ELF-1 (cell line): ENCODE measurements around the gene SCPEP1.

Source experiments
- DNase-seq: peaks from one replicate; pipeline ENCODE4 v3.0.0-alpha.2; 2016; ENCODE audit warnings: low read depth, low spot score

SCPEP1 gene

GRCh38 chr17:57002904-57003303 is 25.0 kb downstream of the SCPEP1 start:
- DNase-seq = no peak

DNA sequence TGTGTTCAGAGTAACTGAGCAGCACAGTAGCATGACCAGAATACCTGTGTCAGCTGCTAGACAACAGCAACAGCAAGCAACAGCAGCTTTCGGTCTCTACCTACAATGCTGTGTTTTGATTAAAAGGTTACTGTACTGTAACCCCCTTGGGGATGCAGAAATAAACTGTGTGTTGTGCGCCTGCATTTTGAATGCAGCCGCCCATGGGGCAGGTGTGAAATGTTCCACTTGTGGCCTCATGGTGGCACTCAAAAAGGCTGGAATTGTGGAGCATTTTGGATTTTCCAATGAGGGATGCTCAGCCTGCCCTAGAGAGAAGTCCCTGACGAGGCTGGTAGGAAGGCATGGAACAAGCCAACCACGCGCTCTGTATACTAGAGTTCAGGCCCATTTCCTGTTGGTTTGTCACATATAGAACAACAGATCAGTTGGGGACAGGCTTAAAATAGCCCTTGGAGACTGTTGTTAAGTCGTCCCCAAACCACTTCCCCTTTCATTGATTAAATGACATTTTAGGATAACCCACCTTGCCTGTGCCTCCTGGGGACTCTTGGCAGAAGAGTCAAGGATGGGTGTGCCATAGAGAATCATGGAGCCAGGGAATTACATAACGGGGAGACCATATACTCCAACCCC is 27.1 kb downstream of the SCPEP1 start:
- peak; percentile 25 for DNase-seq

DNA sequence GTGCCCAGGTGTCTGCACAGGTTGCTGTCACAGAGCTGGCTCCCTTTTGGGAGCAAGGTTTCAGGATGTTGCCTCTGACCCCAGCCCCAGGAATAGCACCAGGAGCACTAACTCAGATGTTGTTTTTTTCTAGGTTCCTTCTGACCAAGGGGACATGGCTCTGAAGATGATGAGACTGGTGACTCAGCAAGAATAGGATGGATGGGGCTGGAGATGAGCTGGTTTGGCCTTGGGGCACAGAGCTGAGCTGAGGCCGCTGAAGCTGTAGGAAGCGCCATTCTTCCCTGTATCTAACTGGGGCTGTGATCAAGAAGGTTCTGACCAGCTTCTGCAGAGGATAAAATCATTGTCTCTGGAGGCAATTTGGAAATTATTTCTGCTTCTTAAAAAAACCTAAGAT is 28.1 kb downstream of the SCPEP1 start:
- DNase-seq = peak; percentile 65

- no peak for DNase-seq
These were observed 31.0 kb downstream of the SCPEP1 start for GRCh38 chr17:57008958-57009357.

- DNase-seq = peak; percentile 59
These were observed 32.0 kb downstream of the SCPEP1 start for GRCh38 chr17:57009737-57010445.

- no peak for DNase-seq
These were observed 32.6 kb downstream of the SCPEP1 start for GRCh38 chr17:57010487-57010886.

DNA sequence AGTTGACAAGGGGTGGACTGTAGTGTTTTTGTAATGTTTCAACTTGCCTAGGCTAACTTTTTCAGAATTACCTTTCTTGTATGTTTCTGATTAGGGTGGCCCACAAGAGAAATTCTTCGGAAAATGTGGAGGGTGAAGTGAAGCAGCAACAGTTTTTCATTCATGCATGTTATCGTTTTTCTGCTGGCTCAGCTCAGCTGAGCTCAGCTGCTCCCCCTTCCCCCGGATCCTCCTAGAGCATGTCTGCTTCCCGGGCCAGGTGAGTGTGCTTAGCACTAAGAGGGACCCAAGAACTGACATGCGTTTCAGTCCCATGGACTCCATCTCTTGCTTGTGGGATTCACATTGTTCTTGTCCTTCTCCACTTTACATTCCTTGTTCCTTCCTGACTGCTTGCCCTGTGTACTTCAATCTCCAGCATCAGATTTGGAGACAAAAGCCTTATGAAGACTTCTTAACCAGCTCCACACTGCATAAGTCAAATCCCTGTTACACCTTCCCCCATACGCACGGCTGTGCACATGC is 33.6 kb downstream of the SCPEP1 start:
- DNase-seq = no peak

GRCh38 chr17:57016071-57016763 is 38.3 kb downstream of the SCPEP1 start:
- peak; percentile 63 for DNase-seq

DNA sequence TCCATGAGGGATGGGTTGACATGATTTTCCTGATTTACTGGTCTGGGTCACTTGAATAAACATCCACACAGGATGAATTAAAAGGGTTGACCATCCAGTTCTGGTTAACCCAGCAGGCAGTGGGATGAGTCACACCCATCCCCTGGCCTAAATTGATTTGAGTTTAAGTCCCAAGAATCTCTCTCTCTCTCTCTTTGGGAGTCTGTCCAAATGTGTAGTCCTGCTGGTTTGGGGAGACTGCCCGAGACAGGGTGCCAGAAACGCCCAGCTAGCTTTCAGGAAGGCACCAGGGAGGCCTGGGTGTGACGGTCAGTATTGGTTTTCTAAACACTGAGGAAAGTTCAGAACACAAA is 38.8 kb downstream of the SCPEP1 start:
- DNase-seq = peak; percentile 29

GRCh38 chr17:57017625-57018024 is 39.7 kb downstream of the SCPEP1 start:
- DNase-seq = no peak

- no peak for DNase-seq
These were observed 42.3 kb downstream of the SCPEP1 start for GRCh38 chr17:57020208-57020607.

- no peak for DNase-seq
These were observed 43.5 kb downstream of the SCPEP1 start for GRCh38 chr17:57021226-57021940.

GRCh38 chr17:57025876-57026275 is 47.9 kb downstream of the SCPEP1 start:
- DNase-seq = no peak

GRCh38 chr17:57027852-57028251 is 49.9 kb downstream of the SCPEP1 start:
- no peak for DNase-seq

DNA sequence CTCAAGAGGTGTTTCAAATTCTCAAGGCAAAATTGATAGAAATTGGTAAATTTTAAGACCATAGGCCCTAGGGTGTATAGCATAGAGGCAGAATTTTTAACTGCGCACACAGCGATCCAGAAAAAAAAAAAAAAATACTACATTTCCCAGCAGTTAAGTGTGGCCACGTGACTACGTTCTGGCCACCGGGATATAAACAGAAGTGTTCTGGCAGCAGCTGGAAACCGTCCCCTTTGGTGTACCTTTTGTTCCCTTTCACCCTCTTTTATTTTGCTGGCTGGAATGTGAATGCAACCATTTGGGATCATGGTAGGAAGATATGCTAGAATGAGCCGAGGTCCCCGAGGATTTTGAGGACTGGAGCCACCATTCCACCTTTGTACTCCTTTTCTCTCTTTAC is 54.4 kb downstream of the SCPEP1 start:
- DNase-seq = no peak

GRCh38 chr17:57033296-57033695 is 55.4 kb downstream of the SCPEP1 start:
- DNase-seq = peak; percentile 41

DNA sequence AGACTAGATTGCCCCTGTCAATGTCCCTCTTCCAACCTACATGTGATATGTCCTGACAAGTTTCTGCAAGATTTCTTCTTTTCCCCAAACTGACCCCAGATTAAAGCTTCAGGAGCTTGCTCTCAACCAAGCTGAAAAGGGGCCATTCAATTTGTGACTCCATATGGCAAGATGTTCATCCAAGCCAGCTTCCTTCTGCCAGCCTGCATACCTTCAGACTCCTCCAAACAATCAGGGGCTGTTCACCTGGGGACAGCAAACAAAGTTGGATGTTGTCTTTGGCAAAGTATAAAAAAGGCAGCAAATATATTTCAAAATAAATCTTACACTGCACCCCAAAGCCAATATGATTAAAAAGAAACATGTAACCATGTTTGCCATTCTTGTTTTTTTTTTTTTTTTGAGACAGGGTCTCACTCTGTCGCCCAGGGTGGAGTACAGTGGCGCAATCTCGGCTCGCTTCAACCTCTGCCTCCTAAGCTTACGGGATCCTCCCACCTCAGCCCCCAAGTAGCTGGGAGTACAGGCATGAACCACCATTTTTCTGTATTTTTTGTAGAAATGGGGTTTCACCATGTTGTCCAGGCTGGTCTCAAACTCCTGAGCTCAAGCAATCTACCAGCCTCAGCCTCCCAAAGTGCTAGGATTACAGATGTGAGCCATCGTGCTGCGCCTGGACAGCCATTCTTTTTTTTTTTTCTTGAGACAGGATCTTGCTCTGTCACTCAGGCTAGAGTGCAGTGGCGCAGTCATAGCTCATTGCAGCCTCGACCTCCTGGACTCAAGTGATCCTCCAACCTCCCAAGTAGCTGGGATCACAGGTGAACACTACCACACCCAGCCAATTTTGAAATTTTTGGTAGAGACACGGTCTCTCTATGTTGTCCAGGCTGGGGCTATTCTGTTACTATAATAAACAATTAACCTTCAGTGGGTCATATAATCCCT is 57.1 kb downstream of the SCPEP1 start:
- no peak for DNase-seq

DNA sequence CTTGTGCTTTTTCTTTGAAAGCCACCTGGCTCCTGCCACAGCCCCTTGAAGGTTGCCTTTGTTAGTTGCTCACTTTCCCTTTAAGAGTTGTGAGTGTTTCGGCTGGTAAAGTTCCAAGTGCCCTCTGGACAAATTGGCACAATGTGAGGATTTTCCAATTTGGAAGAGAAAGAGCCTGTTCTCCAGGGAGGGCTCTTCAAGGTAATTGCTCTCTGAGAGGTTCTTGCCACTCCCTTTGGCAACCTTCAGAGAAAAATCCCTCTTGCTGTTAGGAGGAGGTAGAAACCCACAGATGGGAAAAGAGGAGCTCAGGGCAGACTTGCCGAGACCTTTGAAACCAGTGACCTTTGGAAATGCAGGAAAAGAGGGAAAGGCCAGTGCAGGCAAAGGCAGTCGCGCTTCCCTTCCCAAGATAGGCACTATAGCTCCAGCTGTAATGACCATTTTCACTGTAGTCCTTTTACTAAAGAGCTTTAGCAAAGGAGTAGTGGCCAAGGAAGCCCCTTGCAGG is 58.1 kb downstream of the SCPEP1 start:
- DNase-seq = no peak

- no peak for DNase-seq
These were observed 59.5 kb downstream of the SCPEP1 start for GRCh38 chr17:57037411-57037810.

DNA sequence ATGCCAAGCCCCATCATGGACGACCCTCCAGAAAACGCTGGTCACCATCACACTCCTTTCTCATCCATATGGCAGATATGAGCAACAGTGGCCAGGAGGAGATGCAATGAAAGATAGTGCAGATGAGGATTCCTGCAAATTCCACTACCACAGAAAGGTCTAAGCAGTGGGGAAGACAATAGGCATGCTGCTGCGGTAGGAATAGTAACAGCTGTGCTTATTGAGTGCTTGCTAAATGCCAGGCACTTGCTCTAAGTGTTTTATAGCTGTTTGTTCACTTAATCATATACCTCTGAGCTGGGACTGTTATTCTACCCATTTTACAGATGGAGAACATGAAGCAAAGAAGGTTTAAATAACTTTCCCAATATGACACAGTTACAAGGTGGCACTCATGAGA is 60.6 kb downstream of the SCPEP1 start:
- no peak for DNase-seq

DNA sequence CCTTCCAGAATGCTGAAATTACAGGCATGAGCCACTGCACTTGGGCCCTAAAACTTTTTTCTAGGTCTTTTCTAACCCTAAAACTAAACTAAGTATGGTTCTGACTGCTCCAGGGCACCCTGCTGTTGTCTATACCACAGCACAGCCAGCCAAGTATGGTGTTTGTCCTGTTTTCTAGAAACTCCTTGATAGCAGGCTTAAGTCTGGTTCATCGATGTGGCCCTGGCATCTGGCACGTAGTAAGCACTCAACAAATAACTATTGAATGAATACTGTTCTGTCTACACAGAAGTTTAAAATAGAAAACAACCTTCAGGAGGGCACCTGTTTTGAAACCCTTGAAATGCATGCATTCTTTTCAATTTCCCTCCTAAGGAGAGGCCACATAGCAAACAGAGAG is 62.6 kb downstream of the SCPEP1 start:
- DNase-seq = no peak
